KOPT-K1 (cell line): Measurements from ENCODE around the gene MRPL1.
"Not testable (repeated sequence)": the region's sequence is repeated elsewhere in the genome, so short reads cannot be mapped to it uniquely, and the experiment has no call there.

ENCODE experiments used
- H3K27ac ChIP-seq: fragments of 200-600 bp; sonication (generic); 2 replicates; pipeline ENCODE4 v1.5.1; 2016; ENCODE audit warnings: antibody characterized with exemption, mild to moderate bottlenecking, low read depth, low read length; ENCODE audit not compliant: poor library complexity, severe bottlenecking
- H3K36me3 ChIP-seq: fragments of 200-600 bp; sonication (generic); 2 replicates; pipeline ENCODE4 v1.5.1; 2017; ENCODE audit warnings: antibody characterized with exemption, mild to moderate bottlenecking, low read length, moderate library complexity; ENCODE audit not compliant: insufficient read depth
- H3K9me3 ChIP-seq: fragments of 200-600 bp; sonication (generic); 2 replicates; pipeline ENCODE4 v1.5.1; 2017; ENCODE audit warnings: antibody characterized with exemption, low read length, mild to moderate bottlenecking; ENCODE audit not compliant: insufficient read depth, poor library complexity, severe bottlenecking

Gene MRPL1

GRCh38 chr4:77834403-77834802 is 28.2 kb upstream of the MRPL1 start:
- Histone ChIP-seq H3K27ac (no peak overlapping the region), H3K9me3 (no peaks in the 10 kb centered on the region), H3K36me3 (no peaks in the 10 kb centered on the region)

DNA sequence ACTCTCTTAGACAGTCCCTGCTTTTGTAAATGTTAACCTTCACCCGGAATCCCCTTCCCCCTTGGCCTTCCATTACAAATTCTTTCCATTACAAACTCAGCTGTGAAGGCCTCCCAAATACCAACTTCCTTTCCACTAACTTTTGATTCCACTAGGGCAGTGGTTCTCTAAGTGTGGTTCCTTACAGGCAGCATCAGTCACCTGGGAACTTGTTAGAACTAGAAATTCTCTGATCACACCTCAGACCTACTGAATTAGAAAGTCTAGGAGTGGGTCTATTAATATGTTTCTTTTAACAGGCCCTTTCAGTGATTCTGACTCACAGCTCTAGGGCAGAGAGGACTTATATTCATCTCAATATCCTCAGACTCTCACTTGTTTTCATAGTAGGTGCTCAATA is 19.0 kb upstream of the MRPL1 start:
- Histone ChIP-seq H3K36me3 (no peaks in the 10 kb centered on the region), H3K9me3 (no peaks in the 10 kb centered on the region), H3K27ac (no peak overlapping the region)

GRCh38 chr4:77844363-77844762 is 18.3 kb upstream of the MRPL1 start:
- H3K27ac ChIP-seq, result no peak overlapping the region
- no peaks in the 10 kb centered on the region for H3K9me3 ChIP-seq
- H3K36me3 ChIP-seq, result no peaks in the 10 kb centered on the region

- H3K27ac ChIP-seq, result no peak overlapping the region
- no peaks in the 10 kb centered on the region for H3K36me3 ChIP-seq
- no peaks in the 10 kb centered on the region for H3K9me3 ChIP-seq
These were observed 17.2 kb upstream of the MRPL1 start for GRCh38 chr4:77845400-77845799.

DNA sequence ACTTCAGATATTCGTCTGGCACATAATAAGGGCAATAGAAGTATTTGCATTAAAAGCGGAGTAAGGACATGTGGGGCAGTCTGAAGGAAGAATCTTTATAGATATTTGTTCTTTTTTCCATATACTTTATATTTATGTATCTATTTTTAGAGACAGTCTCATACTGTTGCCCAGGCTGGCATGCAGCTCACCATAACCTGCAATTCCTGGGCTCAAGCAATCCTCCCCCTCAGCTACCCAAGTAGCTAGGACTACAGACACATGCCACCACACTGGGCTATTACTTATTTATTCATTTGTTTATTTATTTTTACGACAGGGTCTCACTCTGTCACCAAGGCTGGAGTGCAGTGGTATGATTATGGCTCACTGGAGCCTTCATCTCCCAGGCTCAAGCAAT is 16.7 kb upstream of the MRPL1 start:
- Histone ChIP-seq H3K36me3 (no peaks in the 10 kb centered on the region), H3K27ac (no peak overlapping the region), H3K9me3 (no peaks in the 10 kb centered on the region)

GRCh38 chr4:77848508-77848907 is 14.1 kb upstream of the MRPL1 start:
- H3K36me3 ChIP-seq, result no peaks in the 10 kb centered on the region
- no peak overlapping the region for H3K27ac ChIP-seq
- H3K9me3 ChIP-seq, result no peaks in the 10 kb centered on the region

DNA sequence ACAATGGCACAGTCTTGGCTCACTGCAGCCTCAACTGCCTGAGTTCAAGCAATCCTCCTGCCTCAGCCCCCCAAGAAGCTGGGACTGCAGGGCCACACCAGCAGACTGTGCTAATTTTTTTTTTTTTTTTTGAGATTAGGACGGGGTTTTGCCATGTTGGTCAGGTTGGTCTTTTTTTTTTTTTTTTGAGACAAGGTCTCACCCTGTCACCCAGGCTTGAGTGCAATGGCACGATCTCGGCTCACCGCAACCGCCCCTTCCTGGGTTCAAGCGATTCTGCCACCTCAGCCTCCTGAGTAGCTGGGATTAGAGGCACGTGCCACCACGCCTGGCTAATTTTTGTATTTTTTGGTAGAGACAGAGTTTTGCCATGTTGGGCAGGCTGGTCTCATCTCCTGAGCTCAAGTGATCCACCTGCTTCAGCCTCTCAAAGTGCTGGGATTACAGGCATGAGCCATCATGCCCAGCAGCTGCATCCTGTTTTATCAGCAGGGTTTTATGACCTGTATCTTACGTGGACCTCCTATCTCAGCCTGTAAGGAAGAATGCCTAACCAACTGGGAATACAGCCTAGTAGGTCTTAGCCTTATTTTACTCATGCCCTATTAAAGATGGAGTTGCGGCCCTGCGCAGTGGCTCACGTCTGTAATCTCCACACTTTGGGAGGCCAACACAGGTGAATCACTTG is 13.2 kb upstream of the MRPL1 start:
- Histone ChIP-seq H3K36me3 (no peaks in the 10 kb centered on the region), H3K9me3 (no peaks in the 10 kb centered on the region), H3K27ac (no peak overlapping the region)

DNA sequence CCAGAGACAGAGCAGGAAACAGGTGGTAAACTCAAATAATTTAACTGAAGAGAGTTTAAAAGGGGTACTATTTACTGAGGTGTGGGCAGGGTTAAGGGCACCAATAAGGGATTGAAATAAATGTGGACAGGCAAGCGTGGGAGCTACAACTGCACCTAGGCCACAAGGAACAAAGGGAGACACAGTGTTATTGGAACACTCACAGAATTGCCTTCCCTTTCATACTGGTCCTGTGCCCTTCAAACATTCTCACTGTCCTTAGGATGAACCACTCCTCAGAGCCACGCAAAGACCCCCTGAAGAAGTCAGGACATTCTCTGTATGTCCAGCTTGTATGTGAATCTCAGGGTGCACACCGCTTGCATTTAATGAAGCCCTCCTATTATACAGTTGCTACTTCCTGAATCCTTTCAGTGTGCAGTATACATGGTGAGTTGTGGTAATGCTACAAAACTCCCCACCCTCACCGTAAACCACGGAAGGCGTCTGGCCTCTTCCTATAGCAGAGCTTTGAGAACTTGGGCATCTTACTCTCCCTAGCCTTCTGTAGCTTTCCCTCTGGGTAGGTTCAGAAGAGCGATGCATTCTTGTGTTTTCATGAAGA is 9.6 kb upstream of the MRPL1 start:
- no peaks in the 10 kb centered on the region for H3K9me3 ChIP-seq
- H3K27ac ChIP-seq, result peak overlapping the region; percentile 89
- no peaks in the 10 kb centered on the region for H3K36me3 ChIP-seq

- no peaks in the 10 kb centered on the region for H3K9me3 ChIP-seq
- no peaks in the 10 kb centered on the region for H3K36me3 ChIP-seq
- peak overlapping the region; percentile 89 for H3K27ac ChIP-seq
These were observed 8.1 kb upstream of the MRPL1 start for GRCh38 chr4:77854431-77855111.

DNA sequence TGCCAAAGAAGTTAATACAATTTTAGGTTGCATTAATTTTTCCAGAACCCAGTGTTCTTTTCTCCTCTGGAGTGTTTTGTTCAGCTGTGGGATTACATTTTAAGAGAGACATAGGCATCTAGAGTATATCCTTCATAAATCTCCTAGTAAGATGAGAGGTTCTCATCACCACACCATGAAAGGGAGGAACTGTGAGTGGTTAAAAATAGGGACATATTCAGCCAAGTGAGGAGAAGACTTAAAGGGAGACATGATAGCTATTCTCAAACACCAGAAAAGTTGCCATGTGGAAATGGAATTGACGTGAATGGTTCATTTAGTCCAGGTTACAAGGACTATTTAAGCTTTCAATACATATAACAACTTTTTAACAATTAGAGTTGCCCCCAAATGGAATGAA is 6.5 kb upstream of the MRPL1 start:
- Histone ChIP-seq H3K9me3 (no peaks in the 10 kb centered on the region), H3K36me3 (no peaks in the 10 kb centered on the region), H3K27ac (no peak overlapping the region)

DNA sequence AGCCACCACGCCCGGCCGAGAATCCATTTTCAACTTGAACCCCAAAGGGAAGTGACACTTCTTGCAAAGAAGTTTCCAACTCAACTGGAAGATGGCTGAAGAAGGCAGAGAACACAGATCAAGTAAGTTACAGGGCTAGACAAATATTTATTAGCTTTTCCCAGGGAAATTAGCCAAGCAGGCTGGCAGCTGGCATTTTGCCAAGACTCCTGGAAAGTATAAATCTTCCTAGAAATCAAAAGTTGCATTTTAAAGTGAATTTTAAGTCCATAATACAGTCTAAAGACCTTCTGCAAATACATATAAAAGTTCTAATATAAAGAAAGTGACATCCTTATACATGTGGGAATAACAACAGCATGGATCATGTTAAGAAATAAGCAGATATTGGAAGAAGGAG is 3.4 kb upstream of the MRPL1 start:
- no peaks in the 10 kb centered on the region for H3K36me3 ChIP-seq
- H3K9me3 ChIP-seq, result no peaks in the 10 kb centered on the region
- no peak overlapping the region for H3K27ac ChIP-seq

- H3K36me3 ChIP-seq, result peaks cover 12% of the 10 kb centered on the region
- peak overlapping the region; percentile 89 for H3K27ac ChIP-seq
- no peaks in the 10 kb centered on the region for H3K9me3 ChIP-seq
These were observed 1.1 kb upstream of the MRPL1 start for GRCh38 chr4:77861495-77861894.

DNA sequence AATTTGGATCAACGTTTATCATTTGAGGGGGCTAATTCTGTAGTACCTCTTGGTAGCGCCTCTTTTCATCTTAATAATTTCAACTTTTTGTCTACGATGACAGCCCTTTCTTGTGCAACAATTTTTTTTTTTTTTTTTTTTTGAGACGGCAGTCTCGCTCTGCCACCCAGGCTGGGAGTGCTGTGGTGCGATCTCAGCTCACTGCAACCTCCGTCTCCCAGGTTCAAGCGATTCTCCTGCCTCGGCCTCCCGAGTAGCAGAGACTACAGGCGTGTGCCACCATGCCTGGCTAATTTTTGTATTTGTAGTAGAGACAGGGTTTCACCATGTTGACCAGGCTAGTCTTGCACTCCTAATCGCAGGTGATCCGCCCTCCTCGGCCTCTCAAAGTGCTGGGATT is 711 bp downstream of the MRPL1 start:
- Histone ChIP-seq H3K27ac (peak overlapping the region; percentile 89), H3K36me3 (peaks cover 22% of the 10 kb centered on the region)
- H3K9me3 ChIP-seq, result not testable (repeated sequence)

DNA sequence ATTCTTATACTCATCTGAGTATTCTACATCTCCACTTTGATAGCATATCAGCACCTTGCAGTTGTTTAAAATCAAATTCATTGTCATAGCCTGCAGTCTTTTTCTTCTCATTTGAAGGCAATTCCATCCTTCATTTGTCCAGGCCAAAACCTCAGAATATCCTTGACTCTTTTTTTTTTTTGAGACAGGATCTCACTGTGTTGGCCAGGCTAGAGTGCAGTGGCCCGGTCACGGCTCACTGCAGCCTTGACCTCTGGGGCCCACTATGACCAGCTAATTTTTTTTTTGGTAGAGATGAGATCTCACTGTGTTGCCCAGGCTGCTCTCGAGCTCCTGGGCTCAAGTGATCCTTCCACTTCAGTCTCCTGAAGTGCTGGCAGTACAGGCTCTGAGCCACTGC is 2.6 kb downstream of the MRPL1 start:
- H3K36me3 ChIP-seq, result peaks cover 36% of the 10 kb centered on the region
- H3K9me3 ChIP-seq, result no peaks in the 10 kb centered on the region

GRCh38 chr4:77872723-77873445 is 10.3 kb downstream of the MRPL1 start:
- Histone ChIP-seq H3K9me3 (no peaks in the 10 kb centered on the region), H3K36me3 (peaks cover 74% of the 10 kb centered on the region), H3K27ac (no peak overlapping the region)

More for the DNA sequence above, 2.6 kb downstream of the MRPL1 start:
- no peak overlapping the region for H3K27ac ChIP-seq
